A549 (cell line): ENCODE data around the gene TXNRD1. TPM values are rescaled to one million over a fixed set of nuclear protein-coding genes. Genes with fewer than 3 reads are reported as not detected.
A peak's percentile ranks its signal among the peaks of the same experiment; 100 is the strongest.

Experiments
- ATAC-seq, 2 experiments: fragments of 200-7000 bp in 1 of 2; fragments of >200 bp in 1 of 2; cut with Nextera tagmentation in 1 of 2; cut with Tn5 transposase in 1 of 2; 3 replicates each; pipeline versions ENCODE4 v1.8.0 to v1.9.1; 2018 to 2020; ENCODE audit warnings: mild to moderate bottlenecking in 1 of 2, moderate library complexity in 1 of 2
- CTCF ChIA-PET: fragments of 300-600 bp; sonication (Branson Sonifier 250); formaldehyde crosslinking; extraction: SDS; loops from one replicate; lab custom pipeline; 2021; ENCODE audit warnings: antibody characterized with exemption, inconsistent platforms; lab: Yijun Ruan, JAX
- POLR2A ChIA-PET: fragments of 350-600 bp; formaldehyde crosslinking; extraction: SDS; loops from one replicate; lab custom pipeline; 2021; ENCODE audit warnings: antibody characterized with exemption, inconsistent platforms; lab: Yijun Ruan, JAX
- DNase-seq, 2 experiments: peaks; one replicate each; pipeline versions ENCODE4 v3.0.0 to v3.0.0-alpha.2; 2011 to 2016; ENCODE audit warnings: low read depth in 1 of 2, low spot score in 1 of 2
- FAIRE-seq: peaks from 2 replicates; lab custom pipeline; 2011; peaks lifted over from hg19 to GRCh38; lab: Jason Lieb, UNC
- H3K27ac ChIP-seq, 2 experiments: fragments of >200 bp; sonication (Bioruptor Twin); formaldehyde crosslinking; 3 replicates each; pipeline ENCODE4 v1.5.1; 2016 to 2017
- H3K4me1 ChIP-seq: fragments of >200 bp; sonication (Bioruptor Twin); formaldehyde crosslinking; 3 replicates; pipeline ENCODE4 v1.6.1; 2016
- H3K4me2 ChIP-seq: fragments of >200 bp; sonication (Bioruptor Twin); formaldehyde crosslinking; 3 replicates; pipeline ENCODE4 v1.6.1; 2016
- H3K4me3 ChIP-seq: fragments of >200 bp; sonication (Bioruptor Twin); formaldehyde crosslinking; 3 replicates; pipeline ENCODE4 v1.5.1; 2016
- H3K9me3 ChIP-seq: fragments of >200 bp; sonication (Bioruptor Twin); formaldehyde crosslinking; 3 replicates; pipeline ENCODE4 v1.6.1; 2016
- BHLHE40 ChIP-seq: IDR thresholded peaks from 2 replicates; pipeline ENCODE4 v1.6.1; 2012; ENCODE audit warnings: low read depth, low read length, inconsistent platforms
- CBX8 ChIP-seq: fragments of 200-600 bp; sonication (generic); IDR thresholded peaks from 2 replicates; pipeline ENCODE4 v1.6.1; 2016
- CEBPB ChIP-seq, 2 experiments: fragments of >200 bp in 1 of 2; sonication (Bioruptor Twin) in 1 of 2; formaldehyde crosslinking in 1 of 2; IDR thresholded peaks; 2 replicates each; pipeline ENCODE4 v1.6.1; 2012 to 2016
- EHF ChIP-seq: fragments of 250-450 bp; sonication (Bioruptor Pico); IDR thresholded peaks from 2 replicates; pipeline ENCODE4 v1.5.0; 2020; ENCODE audit warnings: mild to moderate bottlenecking
- EHMT2 ChIP-seq: fragments of 200-600 bp; sonication (generic); IDR thresholded peaks from 2 replicates; pipeline ENCODE4 v1.6.1; 2016; ENCODE audit warnings: antibody characterized with exemption, low read depth, mild to moderate bottlenecking, moderate library complexity
- FOSB ChIP-seq: fragments of 250-450 bp; sonication (Bioruptor Pico); IDR thresholded peaks from 2 replicates; pipeline ENCODE4 v1.5.0; 2020; ENCODE audit warnings: mild to moderate bottlenecking, moderate library complexity
- FOSL2 ChIP-seq, 2 experiments: fragments of 450-650 bp in 1 of 2; fragments of >200 bp in 1 of 2; sonication (Bioruptor Twin) in 1 of 2; formaldehyde crosslinking; IDR thresholded peaks; 2 replicates each; pipeline versions ENCODE4 v1.5.0 to v1.6.1; 2016 to 2020; ENCODE audit warnings: mild to moderate bottlenecking in 1 of 2, moderate library complexity in 1 of 2
- GATA3 ChIP-seq: IDR thresholded peaks from 2 replicates; pipeline ENCODE4 v1.6.1; 2012; ENCODE audit warnings: borderline replicate concordance
- HOXA7 ChIP-seq: fragments of 250-450 bp; sonication (Bioruptor Pico); IDR thresholded peaks from 2 replicates; pipeline ENCODE4 v1.5.0; 2020; ENCODE audit warnings: mild to moderate bottlenecking, moderate library complexity
- JUN ChIP-seq, 2 experiments: fragments of >200 bp; sonication (Bioruptor Twin); formaldehyde crosslinking; IDR thresholded peaks; 2 replicates in 1 of 2; 3 replicates in 1 of 2; pipeline ENCODE4 v1.6.1; 2016 to 2017
- MAZ ChIP-seq: fragments of 150-350 bp; IDR thresholded peaks from 2 replicates; pipeline ENCODE4 v1.6.1; 2014; ENCODE audit warnings: antibody characterized with exemption, low read depth, low read length, borderline replicate concordance
- MYC ChIP-seq: IDR thresholded peaks from 2 replicates; pipeline ENCODE4 v1.6.1; 2012; ENCODE audit warnings: mild to moderate bottlenecking, inconsistent platforms, low read length, improper control_type of control experiment, borderline replicate concordance
- POLR2AphosphoS2 ChIP-seq: conservative IDR thresholded peaks from 2 replicates; pipeline ENCODE4 v1.6.1; 2012; ENCODE audit warnings: low read length, improper control_type of control experiment, inconsistent platforms
- RARB ChIP-seq: fragments of 250-450 bp; sonication (Bioruptor Pico); IDR thresholded peaks from 2 replicates; pipeline ENCODE4 v1.8.0; 2021; ENCODE audit warnings: mild to moderate bottlenecking, moderate library complexity
- RCOR1 ChIP-seq: fragments of 150-350 bp; IDR thresholded peaks from 2 replicates; pipeline ENCODE4 v1.6.1; 2014; ENCODE audit warnings: antibody characterized with exemption, low read length, low read depth
- RFX5 ChIP-seq: fragments of 450-650 bp; IDR thresholded peaks from 2 replicates; pipeline ENCODE4 v1.7.1; 2014; ENCODE audit warnings: antibody characterized with exemption, mild to moderate bottlenecking, moderate library complexity
- TFCP2L1 ChIP-seq: fragments of 250-450 bp; sonication (Bioruptor Pico); IDR thresholded peaks from 2 replicates; pipeline ENCODE4 v1.5.0; 2021; ENCODE audit warnings: mild to moderate bottlenecking
- WGBS: methylation state at CpG from one replicate; pipeline ENCODE4 v1.1.6; 2017; ENCODE audit errors: missing lambda C conversion rate; 5-methylcytosine and 5-hydroxymethylcytosine counted together
- polyA plus RNA-seq, 4 experiments: library from polyadenylated mRNA; depleted of rRNA in 3 of 4; stranded (reverse); fragments of >200 nt; fragmentation: RNase III in 1 of 4; extraction: RNeasy Plus Mini Kit Qiagen cat#74134 plus additional on column Dnase treatment in 1 of 4; gene quantifications; 2 replicates in 3 of 4; 3 replicates in 1 of 4; pipeline ENCODE4 v1.2.3, GENCODE V29; 2011 to 2017
- TF ChIP-seq, protein P1 (sequence below): fragments of 250-450 bp; sonication (Bioruptor Pico); IDR thresholded peaks from 2 replicates; pipeline ENCODE4 v1.5.0; 2020; ENCODE audit warnings: low read depth, mild to moderate bottlenecking, moderate library complexity
- TF ChIP-seq, protein P2 (sequence below): fragments of 250-450 bp; sonication (Bioruptor Pico); IDR thresholded peaks from 2 replicates; pipeline ENCODE4 v1.5.0; 2021; ENCODE audit warnings: mild to moderate bottlenecking, moderate library complexity, borderline replicate concordance
- TF ChIP-seq, protein P3 (sequence below): fragments of 150-350 bp; IDR thresholded peaks from 2 replicates; pipeline ENCODE4 v1.6.1; 2014; ENCODE audit warnings: low read depth, mild to moderate bottlenecking, low read length
- TF ChIP-seq, protein P4 (sequence below): IDR thresholded peaks from 2 replicates; pipeline ENCODE4 v1.6.1; 2012; ENCODE audit warnings: low read depth, borderline replicate concordance
- TF ChIP-seq, protein P5 (sequence below): fragments of >200 bp; sonication (Bioruptor Twin); formaldehyde crosslinking; IDR thresholded peaks from 3 replicates; pipeline ENCODE4 v1.5.1; 2016

The TXNRD1 gene
- polyA plus RNA-seq, 2 of the 4 experiments (the other 2 are of a cell fraction) = 899 to 1,230 TPM

DNA sequence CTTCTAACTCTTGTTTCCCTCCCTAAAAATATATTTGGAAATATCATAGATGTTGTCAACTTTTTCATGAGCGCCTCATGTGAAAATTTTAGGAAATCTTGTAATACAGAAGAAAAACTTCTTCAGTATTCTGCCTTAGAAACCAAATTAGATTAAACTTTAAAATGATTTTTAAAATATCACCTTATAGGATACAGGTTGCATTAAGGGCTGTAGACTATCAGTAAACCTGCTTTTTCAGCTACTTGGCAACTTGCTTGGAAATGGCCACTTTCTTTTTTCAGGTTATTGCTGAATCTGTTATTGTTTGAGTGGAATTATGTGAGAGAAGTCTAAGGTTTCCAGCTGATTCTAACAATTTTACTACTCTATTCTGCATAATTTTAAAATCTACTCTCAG lies 97.1 kb downstream of the TXNRD1 start:
- FAIRE-seq (no peak), ATAC-seq (no peak), DNase-seq (no peak)
- no peak overlapping the region; the same call in 2 of the 3 replicates for H3K4me3 ChIP-seq
- H3K4me2 ChIP-seq = peak overlapping the region; percentile 97
- TF ChIP-seq EHF (CRISPR knock-in tag) (peak; percentile 54; the same call in 1 of the 2 replicates), FOSB (CRISPR knock-in tag) (0 out of 2 replicates have a peak, but pooled peaks have one; percentile 10), HOXA7 (CRISPR knock-in tag) (peak; percentile 90), TFCP2L1 (peak; percentile 56; the same call in 1 of the 2 replicates), MAZ (no peak)
- TF ChIP-seq, protein P1, sequence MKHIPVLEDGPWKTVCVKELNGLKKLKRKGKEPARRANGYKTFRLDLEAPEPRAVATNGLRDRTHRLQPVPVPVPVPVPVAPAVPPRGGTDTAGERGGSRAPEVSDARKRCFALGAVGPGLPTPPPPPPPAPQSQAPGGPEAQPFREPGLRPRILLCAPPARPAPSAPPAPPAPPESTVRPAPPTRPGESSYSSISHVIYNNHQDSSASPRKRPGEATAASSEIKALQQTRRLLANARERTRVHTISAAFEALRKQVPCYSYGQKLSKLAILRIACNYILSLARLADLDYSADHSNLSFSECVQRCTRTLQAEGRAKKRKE (CRISPR knock-in tag) = 0 out of 2 replicates have a peak, but pooled peaks have one; percentile 14
- ChIA-PET CTCF (no interaction called here), POLR2A (interaction anchor here (1.3 to 2.1 kb wide), 2 partner anchors 9 to 135 kb away, joined by 5 to 6 read pairs; partner anchors contain the start of gene EID3)
- H3K9me3 ChIP-seq = no peaks in the 10 kb centered on the region
- H3K27ac ChIP-seq = peak overlapping the region; percentile 1 to 56; a peak in 2 of 6 replicates
- peaks cover 99% of the 10 kb centered on the region for H3K4me1 ChIP-seq
- 88% methylated on average over 1 of the region's 1 CpG for WGBS

DNA sequence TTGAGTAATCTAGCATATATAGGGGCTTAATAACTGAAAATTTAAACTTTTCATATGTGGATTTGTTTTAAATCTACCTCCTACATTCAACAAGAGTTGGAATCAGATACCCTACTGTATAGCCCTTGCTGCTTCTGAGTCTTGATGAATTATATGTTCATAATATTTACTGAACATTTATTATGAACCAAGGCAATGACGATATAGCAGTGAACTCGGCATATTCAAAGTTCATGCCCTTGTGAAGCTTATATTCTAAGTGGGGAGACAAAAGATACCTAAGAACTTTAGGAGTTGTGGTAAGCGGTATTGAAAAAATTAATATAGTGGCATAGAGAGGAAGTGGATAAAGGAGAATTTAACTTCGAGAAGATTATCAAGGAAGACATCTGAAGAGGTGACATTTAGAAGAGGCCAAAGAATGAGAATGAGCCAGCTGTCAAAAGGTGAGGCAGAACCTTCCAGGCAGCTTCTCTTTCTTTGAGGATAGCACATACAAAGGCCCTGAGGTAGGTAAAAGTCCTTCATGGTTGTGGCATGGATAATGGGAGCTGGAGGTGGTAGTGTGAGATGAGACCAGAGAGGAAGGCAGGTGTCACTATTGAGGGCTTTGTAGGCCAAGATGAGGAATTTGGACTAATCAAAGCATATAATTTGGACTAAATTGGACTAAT lies 98.1 kb downstream of the TXNRD1 start:
- Histone ChIP-seq H3K9me3 (no peaks in the 10 kb centered on the region), H3K4me2 (peak overlapping the region; percentile 97), H3K27ac (peak overlapping the region; percentile 16 to 59; a peak in 4 of 6 replicates), H3K4me3 (peak overlapping the region; percentile 16; the same call in 1 of the 3 replicates), H3K4me1 (peaks cover 100% of the 10 kb centered on the region)
- ATAC-seq (peak; percentile 3 to 16; a peak in 4 of 6 replicates), DNase-seq (no peak), FAIRE-seq (no peak)
- 35% methylated on average over 4 of the region's 4 CpGs for WGBS
- TF ChIP-seq RARB (peak; percentile 59; the same call in 1 of the 2 replicates), FOSB (CRISPR knock-in tag) (peak; percentile 74), HOXA7 (CRISPR knock-in tag) (peak; percentile 63; the same call in 1 of the 2 replicates), GATA3 (no peak), POLR2AphosphoS2 (peak; percentile 83), EHMT2 (no peak), TFCP2L1 (peak; percentile 68), CEBPB (IDR thresholded peaks at IDR 0.05) (no peak)
- TF ChIP-seq, protein P2, sequence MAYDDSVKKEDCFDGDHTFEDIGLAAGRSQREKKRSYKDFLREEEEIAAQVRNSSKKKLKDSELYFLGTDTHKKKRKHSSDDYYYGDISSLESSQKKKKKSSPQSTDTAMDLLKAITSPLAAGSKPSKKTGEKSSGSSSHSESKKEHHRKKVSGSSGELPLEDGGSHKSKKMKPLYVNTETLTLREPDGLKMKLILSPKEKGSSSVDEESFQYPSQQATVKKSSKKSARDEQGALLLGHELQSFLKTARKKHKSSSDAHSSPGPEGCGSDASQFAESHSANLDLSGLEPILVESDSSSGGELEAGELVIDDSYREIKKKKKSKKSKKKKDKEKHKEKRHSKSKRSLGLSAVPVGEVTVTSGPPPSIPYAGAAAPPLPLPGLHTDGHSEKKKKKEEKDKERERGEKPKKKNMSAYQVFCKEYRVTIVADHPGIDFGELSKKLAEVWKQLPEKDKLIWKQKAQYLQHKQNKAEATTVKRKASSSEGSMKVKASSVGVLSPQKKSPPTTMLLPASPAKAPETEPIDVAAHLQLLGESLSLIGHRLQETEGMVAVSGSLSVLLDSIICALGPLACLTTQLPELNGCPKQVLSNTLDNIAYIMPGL = peak; percentile 80
- POLR2A ChIA-PET = interaction anchor here (1.3 to 2.1 kb wide), 2 partner anchors 10 to 136 kb away, joined by 5 to 6 read pairs; partner anchors contain the start of gene EID3
- CTCF ChIA-PET = interaction anchor here (0.8 to 1.8 kb wide), 5 partner anchors 11 to 136 kb away, joined by 3 to 7 read pairs (median 3); partner anchors contain the start of gene TXNRD1

DNA sequence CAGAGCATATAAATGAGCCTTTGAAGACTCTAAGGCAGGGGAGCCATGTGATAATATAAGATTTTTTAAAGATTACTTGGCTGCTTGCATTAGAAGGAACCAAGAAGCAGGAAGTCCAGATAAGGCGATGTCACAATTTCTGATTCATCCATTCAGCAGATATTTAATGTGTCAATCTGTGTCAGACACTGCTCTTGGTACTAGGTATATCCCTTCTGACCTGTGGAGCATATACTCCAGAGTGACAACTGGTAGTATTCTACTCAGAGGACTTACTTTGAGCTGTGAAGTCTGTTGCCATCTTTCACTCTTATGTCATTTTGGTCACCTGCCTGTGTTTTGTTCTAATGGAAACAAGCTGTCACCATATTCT lies 98.6 kb downstream of the TXNRD1 start:
- peak overlapping the region; percentile 16; the same call in 1 of the 3 replicates for H3K4me3 ChIP-seq
- 61% methylated on average over 1 of the region's 1 CpG for WGBS
- DNase-seq = no peak
- peak overlapping the region; percentile 16 to 59; a peak in 3 of 6 replicates for H3K27ac ChIP-seq
- peak; percentile 87 for FAIRE-seq
- peak; percentile 36 for ATAC-seq
- ChIA-PET POLR2A (interaction anchor here (0.7 to 2.1 kb wide), 2 partner anchors 23 to 136 kb away, joined by 3 to 6 read pairs; no protein-coding TSS in a partner anchor), CTCF (interaction anchor here (1.0 to 1.8 kb wide), 4 partner anchors 12 to 100 kb away, joined by 3 to 7 read pairs (median 4); partner anchors contain the start of gene TXNRD1)
- no peaks in the 10 kb centered on the region for H3K9me3 ChIP-seq
- peaks cover 100% of the 10 kb centered on the region for H3K4me1 ChIP-seq
- peak overlapping the region; percentile 97 for H3K4me2 ChIP-seq
- TF ChIP-seq, protein P1 (CRISPR knock-in tag) = 0 out of 2 replicates have a peak, but pooled peaks have one; percentile 61
- no peak for TF ChIP-seq RCOR1
- no peak for TF ChIP-seq CBX8
- TF ChIP-seq MAZ = no peak
- TF ChIP-seq FOSL2 (IDR thresholded peaks at IDR 0.05) = no peak; the same call in 1 of the 2 replicates
- TF ChIP-seq FOSL2 (CRISPR knock-in tag; IDR thresholded peaks at IDR 0.05) = peak; percentile 63
- peak in 1 of 2 experiments; percentile 33; a peak in 1 of 4 replicates for TF ChIP-seq CEBPB (IDR thresholded peaks at IDR 0.05)
- peak; percentile 94 for TF ChIP-seq FOSB (CRISPR knock-in tag)
- TF ChIP-seq POLR2AphosphoS2 = peak; percentile 97
- no peak for TF ChIP-seq JUN (IDR thresholded peaks at IDR 0.05)
- TF ChIP-seq BHLHE40 = no peak
- TF ChIP-seq, protein P3, sequence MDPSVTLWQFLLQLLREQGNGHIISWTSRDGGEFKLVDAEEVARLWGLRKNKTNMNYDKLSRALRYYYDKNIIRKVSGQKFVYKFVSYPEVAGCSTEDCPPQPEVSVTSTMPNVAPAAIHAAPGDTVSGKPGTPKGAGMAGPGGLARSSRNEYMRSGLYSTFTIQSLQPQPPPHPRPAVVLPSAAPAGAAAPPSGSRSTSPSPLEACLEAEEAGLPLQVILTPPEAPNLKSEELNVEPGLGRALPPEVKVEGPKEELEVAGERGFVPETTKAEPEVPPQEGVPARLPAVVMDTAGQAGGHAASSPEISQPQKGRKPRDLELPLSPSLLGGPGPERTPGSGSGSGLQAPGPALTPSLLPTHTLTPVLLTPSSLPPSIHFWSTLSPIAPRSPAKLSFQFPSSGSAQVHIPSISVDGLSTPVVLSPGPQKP = no peak
- TF ChIP-seq MYC = no peak
- TF ChIP-seq, protein P4, sequence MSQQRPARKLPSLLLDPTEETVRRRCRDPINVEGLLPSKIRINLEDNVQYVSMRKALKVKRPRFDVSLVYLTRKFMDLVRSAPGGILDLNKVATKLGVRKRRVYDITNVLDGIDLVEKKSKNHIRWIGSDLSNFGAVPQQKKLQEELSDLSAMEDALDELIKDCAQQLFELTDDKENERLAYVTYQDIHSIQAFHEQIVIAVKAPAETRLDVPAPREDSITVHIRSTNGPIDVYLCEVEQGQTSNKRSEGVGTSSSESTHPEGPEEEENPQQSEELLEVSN = no peak
- TF ChIP-seq, protein P5, sequence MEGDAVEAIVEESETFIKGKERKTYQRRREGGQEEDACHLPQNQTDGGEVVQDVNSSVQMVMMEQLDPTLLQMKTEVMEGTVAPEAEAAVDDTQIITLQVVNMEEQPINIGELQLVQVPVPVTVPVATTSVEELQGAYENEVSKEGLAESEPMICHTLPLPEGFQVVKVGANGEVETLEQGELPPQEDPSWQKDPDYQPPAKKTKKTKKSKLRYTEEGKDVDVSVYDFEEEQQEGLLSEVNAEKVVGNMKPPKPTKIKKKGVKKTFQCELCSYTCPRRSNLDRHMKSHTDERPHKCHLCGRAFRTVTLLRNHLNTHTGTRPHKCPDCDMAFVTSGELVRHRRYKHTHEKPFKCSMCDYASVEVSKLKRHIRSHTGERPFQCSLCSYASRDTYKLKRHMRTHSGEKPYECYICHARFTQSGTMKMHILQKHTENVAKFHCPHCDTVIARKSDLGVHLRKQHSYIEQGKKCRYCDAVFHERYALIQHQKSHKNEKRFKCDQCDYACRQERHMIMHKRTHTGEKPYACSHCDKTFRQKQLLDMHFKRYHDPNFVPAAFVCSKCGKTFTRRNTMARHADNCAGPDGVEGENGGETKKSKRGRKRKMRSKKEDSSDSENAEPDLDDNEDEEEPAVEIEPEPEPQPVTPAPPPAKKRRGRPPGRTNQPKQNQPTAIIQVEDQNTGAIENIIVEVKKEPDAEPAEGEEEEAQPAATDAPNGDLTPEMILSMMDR = no peak
- no peak for TF ChIP-seq RFX5
